ENCODE results near the gene EML1. TPM values are rescaled to one million over a fixed set of nuclear protein-coding genes. Genes with fewer than 3 reads are reported as not detected.

EML1 gene
- total and polyA plus RNA-seq, 7 donors: 3.1 to 40.4 (median 7.5) TPM

- Histone ChIP-seq H3K36me3 (ENCODE audit: insufficient read depth in 1 of 2, low read depth in 1 of 2) (peaks cover 0 to 9% of the 10 kb centered on the region in 2 donors), H3K4me3 (no peak overlapping the region), H3K27me3 (ENCODE audit: insufficient read depth in 3 of 3, low read length in 2 of 3) (no peaks in the 10 kb centered on the region), H3K4me1 (no peaks in the 10 kb centered on the region), H3K9me3 (no peaks in the 10 kb centered on the region), H3K27ac (no peak overlapping the region)
- ATAC-seq (no peak), DNase-seq (no peak)
- no peak for TF ChIP-seq CTCF (IDR thresholded peaks at IDR 0.05)
- WGBS, 3 donors: 53 to 80% (median 72%) methylated on average over 4 of the region's 4 CpGs
- intact Hi-C loops (cut with DNase I): no loop called here
These were observed 81.1 kb downstream of the EML1 start for GRCh38 chr14:99874306-99874705.

GRCh38 chr14:99875421-99875820 lies 82.2 kb downstream of the EML1 start:
- Histone ChIP-seq H3K27me3 (ENCODE audit: insufficient read depth in 3 of 3, low read length in 2 of 3) (no peaks in the 10 kb centered on the region), H3K4me3 (no peak overlapping the region), H3K36me3 (ENCODE audit: insufficient read depth in 1 of 2, low read depth in 1 of 2) (peaks cover 0 to 9% of the 10 kb centered on the region in 2 donors), H3K4me1 (no peaks in the 10 kb centered on the region), H3K27ac (no peak overlapping the region), H3K9me3 (no peaks in the 10 kb centered on the region)
- intact Hi-C loops (cut with DNase I): no loop called here
- ATAC-seq: no peak
- DNase-seq: no peak
- no peak for TF ChIP-seq CTCF (IDR thresholded peaks at IDR 0.05)
- WGBS, 3 donors: 78 to 85% (median 81%) methylated on average over 6 of the region's 6 CpGs

- ATAC-seq (no peak), DNase-seq (no peak)
- Histone ChIP-seq H3K9me3 (no peaks in the 10 kb centered on the region), H3K4me3 (no peak overlapping the region), H3K27ac (no peak overlapping the region), H3K4me1 (no peaks in the 10 kb centered on the region), H3K27me3 (ENCODE audit: insufficient read depth in 3 of 3, low read length in 2 of 3) (no peaks in the 10 kb centered on the region), H3K36me3 (ENCODE audit: insufficient read depth in 1 of 2, low read depth in 1 of 2) (peaks cover 0 to 10% of the 10 kb centered on the region in 2 donors)
- intact Hi-C loops (cut with DNase I): no loop called here
- no peak for TF ChIP-seq CTCF (IDR thresholded peaks at IDR 0.05)
These were observed 82.6 kb downstream of the EML1 start for GRCh38 chr14:99875836-99876235.

DNA sequence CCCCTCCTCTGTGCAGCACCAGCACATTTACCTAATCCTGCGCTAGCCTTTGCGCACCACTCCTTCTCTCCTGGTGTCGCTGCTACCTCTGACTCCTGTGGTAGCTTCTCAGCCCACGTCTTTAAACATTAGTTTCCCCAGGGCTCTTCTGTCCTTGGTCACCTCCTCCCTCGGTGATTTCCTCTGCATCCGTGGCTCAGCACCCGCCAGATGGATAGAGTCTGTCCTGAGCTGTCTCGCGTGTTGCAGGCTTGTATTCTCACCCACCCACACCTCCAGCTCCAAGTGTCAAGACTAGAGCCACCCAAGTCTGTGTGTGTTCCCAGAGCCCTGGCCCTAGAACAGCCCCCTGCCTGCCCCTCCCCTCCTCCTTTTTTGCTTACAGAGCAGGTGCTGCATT lies 83.2 kb downstream of the EML1 start:
- intact Hi-C loops (cut with DNase I): no loop called here
- 71 to 86% (median 77%) methylated on average over 9 of the region's 9 CpGs for WGBS, 3 donors
- Histone ChIP-seq H3K9me3 (no peaks in the 10 kb centered on the region), H3K27ac (no peak overlapping the region), H3K36me3 (ENCODE audit: insufficient read depth in 1 of 2, low read depth in 1 of 2) (peaks cover 0 to 16% of the 10 kb centered on the region in 2 donors), H3K4me3 (no peak overlapping the region), H3K27me3 (ENCODE audit: insufficient read depth in 3 of 3, low read length in 2 of 3) (no peaks in the 10 kb centered on the region), H3K4me1 (no peaks in the 10 kb centered on the region)
- DNase-seq (no peak), ATAC-seq (no peak)
- no peak for TF ChIP-seq CTCF (IDR thresholded peaks at IDR 0.05)

DNA sequence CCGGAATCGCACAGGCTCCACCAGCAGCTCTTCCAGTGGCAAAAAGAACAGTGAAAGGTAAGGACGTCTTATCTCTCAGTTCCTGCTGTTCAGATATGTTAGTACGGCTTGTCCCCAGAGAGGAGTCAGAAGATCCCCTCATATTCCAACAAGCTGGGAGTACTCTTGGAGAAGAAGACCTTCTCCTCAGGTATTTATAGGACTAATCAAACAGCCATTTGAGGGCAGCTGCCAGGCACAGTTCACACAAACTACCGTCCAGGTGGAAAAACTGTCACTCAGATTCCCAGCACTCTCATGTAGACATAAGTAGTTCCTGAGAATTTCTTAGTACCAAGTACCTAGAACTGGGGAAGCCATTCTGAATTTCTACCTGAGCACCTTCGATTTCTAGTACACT lies 85.3 kb downstream of the EML1 start:
- Histone ChIP-seq H3K9me3 (no peaks in the 10 kb centered on the region), H3K4me3 (no peak overlapping the region), H3K36me3 (ENCODE audit: insufficient read depth in 1 of 2, low read depth in 1 of 2) (peaks cover 0 to 19% of the 10 kb centered on the region in 2 donors), H3K4me1 (no peaks in the 10 kb centered on the region), H3K27me3 (ENCODE audit: insufficient read depth in 3 of 3, low read length in 2 of 3) (no peaks in the 10 kb centered on the region), H3K27ac (no peak overlapping the region)
- DNase-seq (no peak), ATAC-seq (no peak)
- WGBS, 3 donors: 71 to 92% (median 83%) methylated on average over 6 of the region's 6 CpGs
- TF ChIP-seq CTCF (IDR thresholded peaks at IDR 0.05): no peak
- intact Hi-C loops (cut with DNase I): no loop called here
